Measurements from ENCODE around the gene NPEPL1. TPM values are rescaled to one million over a fixed set of nuclear protein-coding genes. Genes with fewer than 3 reads are reported as not detected.

The NPEPL1 gene
- total RNA-seq, 2 donors from 2014 or later: 31.4 to 38.2 TPM

- DNase-seq (no peak), ATAC-seq (no peak)
- TF ChIP-seq POLR2A (IDR thresholded peaks at IDR 0.05): no peak
- no peak for TF ChIP-seq CTCF (IDR thresholded peaks at IDR 0.05)
- intact Hi-C loops (cut with DNase I): no loop called here
- WGBS, 2 donors: 71 to 77% methylated on average over 4 of the region's 4 CpGs
- no peaks in the 10 kb centered on the region for H3K4me1 ChIP-seq
- H3K4me3 ChIP-seq: no peak overlapping the region
- no peak overlapping the region for H3K27ac ChIP-seq
- H3K9me3 ChIP-seq: no peaks in the 10 kb centered on the region
- H3K36me3 ChIP-seq (replicated peaks in 1 of 2; ENCODE audit: insufficient read depth in 1 of 2, low read depth in 2 of 2): peaks cover 14 to 31% of the 10 kb centered on the region in 2 donors
- H3K27me3 ChIP-seq: no peaks in the 10 kb centered on the region
These were observed 21.9 kb upstream of the NPEPL1 start for GRCh38 chr20:58670659-58671058.

- peaks cover 16 to 40% of the 10 kb centered on the region in 2 donors for H3K36me3 ChIP-seq (replicated peaks in 1 of 2; ENCODE audit: insufficient read depth in 1 of 2, low read depth in 2 of 2)
- intact Hi-C loops (cut with DNase I): no loop called here
These were observed 19.5 kb upstream of the NPEPL1 start for GRCh38 chr20:58673119-58673518.

GRCh38 chr20:58675146-58675584 lies 17.4 kb upstream of the NPEPL1 start:
- Histone ChIP-seq H3K4me1 (no peaks in the 10 kb centered on the region), H3K4me3 (no peak overlapping the region), H3K27ac (no peak overlapping the region), H3K36me3 (replicated peaks in 1 of 2; ENCODE audit: insufficient read depth in 1 of 2, low read depth in 2 of 2) (peaks cover 16 to 33% of the 10 kb centered on the region in 2 donors), H3K9me3 (no peaks in the 10 kb centered on the region), H3K27me3 (no peaks in the 10 kb centered on the region)
- TF ChIP-seq CTCF (IDR thresholded peaks at IDR 0.05): no peak
- TF ChIP-seq POLR2A (IDR thresholded peaks at IDR 0.05): no peak
- ATAC-seq: no peak
- intact Hi-C loops (cut with DNase I): no loop called here
- no peak for DNase-seq
- 89 to 94% methylated on average over 17 to 18 of the region's 18 CpGs for WGBS, 2 donors

More at GRCh38 chr20:58673119-58673518, 19.5 kb upstream of the NPEPL1 start:
- Histone ChIP-seq H3K27ac (no peak overlapping the region), H3K27me3 (no peaks in the 10 kb centered on the region), H3K9me3 (no peaks in the 10 kb centered on the region), H3K4me1 (no peaks in the 10 kb centered on the region), H3K4me3 (no peak overlapping the region)
- DNase-seq (no peak), ATAC-seq (no peak)
- TF ChIP-seq CTCF (IDR thresholded peaks at IDR 0.05): no peak
- no peak for TF ChIP-seq POLR2A (IDR thresholded peaks at IDR 0.05)
- WGBS, 2 donors: 88 to 93% methylated on average over 9 of the region's 9 CpGs

- TF ChIP-seq CTCF (IDR thresholded peaks at IDR 0.05): no peak
- TF ChIP-seq POLR2A (IDR thresholded peaks at IDR 0.05): no peak
- Histone ChIP-seq H3K27me3 (no peaks in the 10 kb centered on the region), H3K27ac (no peak overlapping the region), H3K4me3 (no peak overlapping the region), H3K36me3 (replicated peaks in 1 of 2; ENCODE audit: insufficient read depth in 1 of 2, low read depth in 2 of 2) (peaks cover 16 to 31% of the 10 kb centered on the region in 2 donors), H3K4me1 (no peaks in the 10 kb centered on the region), H3K9me3 (no peaks in the 10 kb centered on the region)
- intact Hi-C loops (cut with DNase I): no loop called here
- ATAC-seq: no peak
- no peak for DNase-seq
- WGBS, 2 donors: 89 to 94% methylated on average over 15 to 17 of the region's 17 CpGs
These were observed 17.0 kb upstream of the NPEPL1 start for GRCh38 chr20:58675641-58676040.

GRCh38 chr20:58676161-58676560 lies 16.4 kb upstream of the NPEPL1 start:
- ATAC-seq (no peak), DNase-seq (no peak)
- Histone ChIP-seq H3K27me3 (no peaks in the 10 kb centered on the region), H3K4me1 (no peaks in the 10 kb centered on the region), H3K9me3 (no peaks in the 10 kb centered on the region), H3K4me3 (no peak overlapping the region), H3K27ac (no peak overlapping the region), H3K36me3 (replicated peaks in 1 of 2; ENCODE audit: insufficient read depth in 1 of 2, low read depth in 2 of 2) (peaks cover 16 to 28% of the 10 kb centered on the region in 2 donors)
- TF ChIP-seq POLR2A (IDR thresholded peaks at IDR 0.05) (no peak), CTCF (IDR thresholded peaks at IDR 0.05) (no peak)
- intact Hi-C loops (cut with DNase I): no loop called here
- 94 to 97% methylated on average over 19 of the region's 19 CpGs for WGBS, 2 donors
